Iris pigment epithelial cell (primary cell): ENCODE data around the gene ZBP1.
A peak's percentile ranks its signal among the peaks of the same experiment; 100 is the strongest.

Experiments
- DNase-seq: peaks from one replicate; pipeline ENCODE4 v3.0.0-alpha.2; 2011; ENCODE audit warnings: low read depth

The ZBP1 gene

GRCh38 chr20:57658447-57658832, 38.2 kb upstream of the ZBP1 start:
- DNase-seq = no peak

GRCh38 chr20:57657535-57658446, 37.6 kb upstream of the ZBP1 start:
- no peak for DNase-seq

- DNase-seq = no peak
These were observed 36.8 kb upstream of the ZBP1 start for GRCh38 chr20:57656821-57657534.

GRCh38 chr20:57656252-57656820, 36.1 kb upstream of the ZBP1 start:
- no peak for DNase-seq

- no peak for DNase-seq
These were observed 35.6 kb upstream of the ZBP1 start for GRCh38 chr20:57655809-57656155.

- DNase-seq = no peak
These were observed 35.0 kb upstream of the ZBP1 start for GRCh38 chr20:57654998-57655808.

- DNase-seq = peak; percentile 48
These were observed 34.3 kb upstream of the ZBP1 start for GRCh38 chr20:57654363-57654997.

- no peak for DNase-seq
These were observed 33.7 kb upstream of the ZBP1 start for GRCh38 chr20:57653910-57654309.

GRCh38 chr20:57653546-57653900, 33.3 kb upstream of the ZBP1 start:
- no peak for DNase-seq

GRCh38 chr20:57652606-57653545, 32.6 kb upstream of the ZBP1 start:
- DNase-seq = no peak

- no peak for DNase-seq
These were observed 31.8 kb upstream of the ZBP1 start for GRCh38 chr20:57651881-57652605.

- no peak for DNase-seq
These were observed 30.7 kb upstream of the ZBP1 start for GRCh38 chr20:57650756-57651483.

- no peak for DNase-seq
These were observed 30.0 kb upstream of the ZBP1 start for GRCh38 chr20:57650266-57650665.

GRCh38 chr20:57649617-57650015, 29.4 kb upstream of the ZBP1 start:
- no peak for DNase-seq

- no peak for DNase-seq
These were observed 28.8 kb upstream of the ZBP1 start for GRCh38 chr20:57648878-57649616.

GRCh38 chr20:57647933-57648785, 27.9 kb upstream of the ZBP1 start:
- DNase-seq = no peak
